ENCODE results near the gene ISLR.

Gene ISLR

GRCh38 chr15:74137537-74137894, 36.0 kb upstream of the ISLR start:
- Histone ChIP-seq H3K27me3 (ENCODE audit: insufficient read depth, poor library complexity, severe bottlenecking) (peaks cover 68% of the 10 kb centered on the region), H3K4me3 (replicated peaks; ENCODE audit: insufficient read depth, low read length) (no peak overlapping the region), H3K27ac (replicated peaks) (no peak overlapping the region)
- TF ChIP-seq GABPA (IDR thresholded peaks at IDR 0.05; ENCODE audit: low read depth): no peak
- no peak for TF ChIP-seq POLR2AphosphoS5 (IDR thresholded peaks at IDR 0.05; ENCODE audit: low read depth)
- TF ChIP-seq SPI1 (IDR thresholded peaks at IDR 0.05; ENCODE audit: borderline replicate concordance, low read depth): no peak
- no peak for TF ChIP-seq CTCF (IDR thresholded peaks at IDR 0.05; ENCODE audit: insufficient read depth, low read length)
- TF ChIP-seq REST (IDR thresholded peaks at IDR 0.05; ENCODE audit: insufficient replicate concordance, low read depth): no peak
- no peak for DNase-seq (ENCODE audit: low read depth in 1 of 2, low spot score in 1 of 2)

GRCh38 chr15:74138642-74139041, 34.9 kb upstream of the ISLR start:
- no peak overlapping the region for H3K4me3 ChIP-seq (replicated peaks; ENCODE audit: insufficient read depth, low read length)
- H3K27me3 ChIP-seq (ENCODE audit: insufficient read depth, poor library complexity, severe bottlenecking): peaks cover 57% of the 10 kb centered on the region
- no peak for TF ChIP-seq CTCF (IDR thresholded peaks at IDR 0.05; ENCODE audit: insufficient read depth, low read length)
- no peak for TF ChIP-seq GABPA (IDR thresholded peaks at IDR 0.05; ENCODE audit: low read depth)
- no peak for TF ChIP-seq REST (IDR thresholded peaks at IDR 0.05; ENCODE audit: insufficient replicate concordance, low read depth)
- no peak for TF ChIP-seq SPI1 (IDR thresholded peaks at IDR 0.05; ENCODE audit: borderline replicate concordance, low read depth)
- TF ChIP-seq POLR2AphosphoS5 (IDR thresholded peaks at IDR 0.05; ENCODE audit: low read depth): no peak
- H3K27ac ChIP-seq (replicated peaks): no peak overlapping the region
- DNase-seq (ENCODE audit: low read depth in 1 of 2, low spot score in 1 of 2): no peak

GRCh38 chr15:74141591-74141990, 31.9 kb upstream of the ISLR start:
- no peak for DNase-seq (ENCODE audit: low read depth in 1 of 2, low spot score in 1 of 2)

More at GRCh38 chr15:74141591-74141990, 31.9 kb upstream of the ISLR start:
- no peak overlapping the region for H3K4me3 ChIP-seq (replicated peaks; ENCODE audit: insufficient read depth, low read length)
- H3K27ac ChIP-seq (replicated peaks): no peak overlapping the region
- peaks cover 33% of the 10 kb centered on the region for H3K27me3 ChIP-seq (ENCODE audit: insufficient read depth, poor library complexity, severe bottlenecking)
- TF ChIP-seq GABPA (IDR thresholded peaks at IDR 0.05; ENCODE audit: low read depth) (no peak), POLR2AphosphoS5 (IDR thresholded peaks at IDR 0.05; ENCODE audit: low read depth) (no peak), REST (IDR thresholded peaks at IDR 0.05; ENCODE audit: insufficient replicate concordance, low read depth) (no peak), CTCF (IDR thresholded peaks at IDR 0.05; ENCODE audit: insufficient read depth, low read length) (no peak), SPI1 (IDR thresholded peaks at IDR 0.05; ENCODE audit: borderline replicate concordance, low read depth) (no peak)

Data from HL-60 (cell line).